Measurements from ENCODE around the gene SMIM45.

DNA sequence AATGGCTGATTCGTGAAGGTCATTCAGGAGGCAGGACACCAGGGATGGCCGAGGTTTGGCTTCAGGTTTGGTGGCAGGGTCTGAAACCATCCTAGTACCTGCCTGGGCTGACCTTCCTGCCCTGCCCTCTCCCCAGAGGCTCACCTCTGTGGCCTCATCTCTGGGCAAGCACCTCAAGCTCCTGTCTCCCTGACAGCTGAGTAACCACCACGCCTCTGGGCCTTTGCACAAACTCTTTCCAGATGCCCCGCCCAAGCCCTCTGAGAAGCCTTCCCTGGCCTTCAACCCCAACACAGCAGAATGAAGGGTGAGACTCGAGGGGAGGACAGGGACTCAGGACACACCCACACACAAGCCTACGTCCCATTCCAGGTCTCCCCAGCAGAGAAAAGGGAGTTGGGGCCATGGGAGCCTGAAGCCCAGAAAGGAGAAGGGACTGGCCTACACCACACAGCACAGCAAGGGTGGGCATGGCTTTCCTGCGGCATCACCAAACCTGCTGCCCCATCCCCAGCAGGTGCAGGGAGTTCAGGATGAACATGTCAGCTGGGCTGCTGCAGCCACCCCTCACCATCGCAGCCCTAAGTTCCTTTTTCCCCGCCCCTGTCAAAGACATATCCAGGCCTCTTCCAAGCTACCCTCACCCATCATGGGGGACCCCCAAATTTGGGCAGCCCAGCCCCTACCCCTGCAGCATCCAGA is 39.5 kb upstream of the SMIM45 start:
- TF ChIP-seq POLR2A (IDR thresholded peaks at IDR 0.05; ENCODE audit: low read depth, low read length) (no peak), POLR2AphosphoS5 (IDR thresholded peaks at IDR 0.05; ENCODE audit: insufficient read depth, low read depth, low read length) (no peak), EZH2 (IDR thresholded peaks at IDR 0.05; ENCODE audit: borderline replicate concordance, low read depth, low read length, severe bottlenecking) (peak; percentile 56)
- TF ChIP-seq, protein P1, sequence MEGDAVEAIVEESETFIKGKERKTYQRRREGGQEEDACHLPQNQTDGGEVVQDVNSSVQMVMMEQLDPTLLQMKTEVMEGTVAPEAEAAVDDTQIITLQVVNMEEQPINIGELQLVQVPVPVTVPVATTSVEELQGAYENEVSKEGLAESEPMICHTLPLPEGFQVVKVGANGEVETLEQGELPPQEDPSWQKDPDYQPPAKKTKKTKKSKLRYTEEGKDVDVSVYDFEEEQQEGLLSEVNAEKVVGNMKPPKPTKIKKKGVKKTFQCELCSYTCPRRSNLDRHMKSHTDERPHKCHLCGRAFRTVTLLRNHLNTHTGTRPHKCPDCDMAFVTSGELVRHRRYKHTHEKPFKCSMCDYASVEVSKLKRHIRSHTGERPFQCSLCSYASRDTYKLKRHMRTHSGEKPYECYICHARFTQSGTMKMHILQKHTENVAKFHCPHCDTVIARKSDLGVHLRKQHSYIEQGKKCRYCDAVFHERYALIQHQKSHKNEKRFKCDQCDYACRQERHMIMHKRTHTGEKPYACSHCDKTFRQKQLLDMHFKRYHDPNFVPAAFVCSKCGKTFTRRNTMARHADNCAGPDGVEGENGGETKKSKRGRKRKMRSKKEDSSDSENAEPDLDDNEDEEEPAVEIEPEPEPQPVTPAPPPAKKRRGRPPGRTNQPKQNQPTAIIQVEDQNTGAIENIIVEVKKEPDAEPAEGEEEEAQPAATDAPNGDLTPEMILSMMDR (IDR thresholded peaks at IDR 0.05; ENCODE audit: extremely low read depth in 1 of 2, insufficient read depth in 1 of 2, low read depth in 1 of 2, low read length in 2 of 2), result no peak

Data from endothelial cell of umbilical vein (primary cell).